GM12891 (cell line): ENCODE results near the gene ATG4C.

Experiments used
- POLR2A ChIP-seq: IDR thresholded peaks from 2 replicates; pipeline ENCODE4 v1.6.1; 2011; ENCODE audit warnings: low read depth, low read length, control low read depth
- POU2F2 ChIP-seq: IDR thresholded peaks from 2 replicates; pipeline ENCODE4 v1.6.1; 2011; ENCODE audit warnings: low read depth, mild to moderate bottlenecking, control low read depth, low read length, moderate library complexity

DNA sequence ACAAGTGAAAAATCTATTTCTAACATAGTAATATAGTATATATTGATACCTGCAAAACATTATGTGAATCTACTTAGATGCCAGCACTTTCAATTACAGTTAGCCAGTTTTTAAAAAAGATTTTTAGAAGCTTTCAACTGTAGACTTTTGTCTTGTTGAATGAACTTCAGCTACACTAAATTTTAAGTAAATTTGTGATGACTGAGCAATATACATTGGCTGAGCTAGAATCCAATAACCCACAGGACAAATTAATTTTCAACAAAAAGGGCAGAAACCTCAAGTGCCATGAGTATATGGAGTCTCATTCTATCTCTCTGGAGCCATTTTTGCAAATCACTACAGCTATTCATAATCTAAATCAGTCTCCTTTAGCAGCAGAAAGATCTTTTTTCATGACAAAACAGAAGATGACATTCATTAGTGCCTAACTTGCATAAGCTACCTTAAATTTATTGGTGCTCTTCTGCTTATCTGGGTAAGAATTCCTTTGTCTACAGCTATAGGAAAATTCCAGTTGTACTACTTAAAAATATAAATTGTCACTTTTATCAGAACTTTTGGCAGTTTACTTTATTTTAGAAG lies 100.3 kb downstream of the ATG4C start:
- TF ChIP-seq POLR2A (no peak), POU2F2 (no peak)
